Measurements from ENCODE around the gene MAN2C1. TPM values are rescaled to one million over a fixed set of nuclear protein-coding genes. Genes with fewer than 3 reads are reported as not detected.
A peak's percentile ranks its signal among the peaks of the same experiment; 100 is the strongest.

The MAN2C1 gene
- total and polyA plus RNA-seq, 9 of the 15 experiments (the other 6 are each of a cell fraction or from before 2014, with no cell fraction given) = 2.0 to 141 (median 39.9) TPM

- no peak for FAIRE-seq
- Histone ChIP-seq H3K4me3 (no peak overlapping the region), H2AFZ (ENCODE audit: low read depth, low read length) (no peak overlapping the region), H3K27ac (ENCODE audit: extremely low read depth, low read depth, low read length) (no peak overlapping the region), H3K4me1 (replicated peaks in 1 of 2; ENCODE audit: control insufficient read depth in 2 of 2, insufficient read depth in 2 of 2, low read length in 2 of 2) (peaks cover 0 to 7% of the 10 kb centered on the region in 2 experiments; a peak in 2 of 5 replicates), H3K9me3 (replicated peaks; ENCODE audit: control insufficient read depth, insufficient read depth, low read depth, low read length) (no peaks in the 10 kb centered on the region), H4K20me1 (replicated peaks; ENCODE audit: control insufficient read depth, insufficient read depth, low read length) (no peaks in the 10 kb centered on the region), H3K27me3 (ENCODE audit: control insufficient read depth in 2 of 2, insufficient read depth in 2 of 2, low read length in 2 of 2) (no peaks in the 10 kb centered on the region; a peak in 1 of 5 replicates), H3K4me2 (ENCODE audit: insufficient read depth, low read length) (no peak overlapping the region), H3K79me2 (ENCODE audit: control insufficient read depth, insufficient read depth, low read length) (no peaks in the 10 kb centered on the region), H3K36me3 (ENCODE audit: control insufficient read depth, insufficient read depth, low read length) (peaks cover 53% of the 10 kb centered on the region; the same call in 2 of the 3 replicates), H3K9ac (ENCODE audit: insufficient read depth in 1 of 2, low read depth in 2 of 2, low read length in 2 of 2) (peak overlapping the region in 1 of 2 experiments; percentile 45; a peak in 1 of 4 replicates), H3K9me1 (ENCODE audit: control insufficient read depth, insufficient read depth, low read length) (peaks cover 3% of the 10 kb centered on the region)
- no peak for DNase-seq (ENCODE audit: extremely low read depth in 1 of 4, low spot score in 3 of 4)
- BruUV-seq (replicated peaks) = no TSS peak
- ATAC-seq = no peak
- intact Hi-C loops (cut with micrococcal nuclease) (no loop called here), in situ Hi-C loops (cut with MboI) (no loop called here)
- CTCF ChIA-PET (ENCODE audit: low intra/inter-chr PET ratio) = interaction anchor here (0.6 kb wide), 1 partner anchor 423 kb away, joined by 4 read pairs; no protein-coding TSS in a partner anchor
- TF ChIP-seq HEY1 (CRISPR knock-in tag; IDR thresholded peaks at IDR 0.05; ENCODE audit: borderline replicate concordance) (no peak), ZFP36 (IDR thresholded peaks at IDR 0.05; ENCODE audit: low read depth, low read length, partially characterized antibody) (no peak), GMEB1 (CRISPR knock-in tag; IDR thresholded peaks at IDR 0.05) (no peak), ZNF143 (CRISPR knock-in tag; IDR thresholded peaks at IDR 0.05) (no peak), MEIS2 (IDR thresholded peaks at IDR 0.05; ENCODE audit: partially characterized antibody) (no peak), TFAP4 (CRISPR knock-in tag; IDR thresholded peaks at IDR 0.05; ENCODE audit: borderline replicate concordance) (no peak), ARID2 (IDR thresholded peaks at IDR 0.05) (no peak), SRF (CRISPR knock-in tag; IDR thresholded peaks at IDR 0.05) (no peak), ZNF212 (CRISPR knock-in tag; IDR thresholded peaks at IDR 0.05) (no peak), TAF9B (IDR thresholded peaks at IDR 0.05; ENCODE audit: partially characterized antibody) (no peak)
- 95% methylated on average over 18 of the region's 20 CpGs for WGBS (ENCODE audit: insufficient coverage, low coverage, missing lambda C conversion rate)
- POLR2A ChIA-PET = no interaction called here
Observed at GRCh38 chr15:75356517-75356916, 11.9 kb downstream of the MAN2C1 start.
